Lower leg skin (tissue), 4 donors: ENCODE results near the gene VTI1A. TPM values are rescaled to one million over a fixed set of nuclear protein-coding genes. Genes with fewer than 3 reads are reported as not detected.

Experiments used
- DNase-seq, 2 donors: peaks; one replicate each; pipeline ENCODE4 v3.0.0-alpha.2; 2019; ENCODE audit warnings: low spot score in 2 of 2
- H3K4me3 ChIP-seq: fragments of 200-600 bp; sonication (generic); 2 replicates; pipeline ENCODE4 v1.5.1; 2017; ENCODE audit warnings: mild to moderate bottlenecking, low read depth; ENCODE audit not compliant: poor library complexity, severe bottlenecking
- POLR2A ChIP-seq, 2 donors: fragments of 450-650 bp; IDR thresholded peaks; one replicate each; pipeline ENCODE4 v1.6.1; 2016 to 2017; ENCODE audit warnings: antibody characterized with exemption in 2 of 2, mild to moderate bottlenecking in 1 of 2, moderate library complexity in 1 of 2
- WGBS, 2 donors: methylation state at CpG; one replicate each; pipeline ENCODE4 v1.1.5; 2018; 5-methylcytosine and 5-hydroxymethylcytosine counted together
- intact Hi-C: fragments of 100-400 bp; cut with DNase I; formaldehyde crosslinking; loops from one replicate; pipeline ENCODE4 v1.15.0; 2023; ENCODE audit warnings: low total_unique reads
- total RNA-seq, 4 donors: library from RNA; depleted of rRNA; stranded (reverse); fragments of >200 nt; gene quantifications; one replicate each; pipeline ENCODE4 v1.1.0, GENCODE V29; 2016
- TF ChIP-seq, protein P1 (sequence below), 3 donors: fragments of 450-650 bp; IDR thresholded peaks; one replicate each; pipeline ENCODE4 v1.5.1; 2016; ENCODE audit warnings: antibody characterized with exemption in 3 of 3, mild to moderate bottlenecking in 3 of 3, moderate library complexity in 2 of 3

The VTI1A gene
- total RNA-seq, 4 donors from 2014 or later: 30.8 to 85.7 (median 35.6) TPM

DNA sequence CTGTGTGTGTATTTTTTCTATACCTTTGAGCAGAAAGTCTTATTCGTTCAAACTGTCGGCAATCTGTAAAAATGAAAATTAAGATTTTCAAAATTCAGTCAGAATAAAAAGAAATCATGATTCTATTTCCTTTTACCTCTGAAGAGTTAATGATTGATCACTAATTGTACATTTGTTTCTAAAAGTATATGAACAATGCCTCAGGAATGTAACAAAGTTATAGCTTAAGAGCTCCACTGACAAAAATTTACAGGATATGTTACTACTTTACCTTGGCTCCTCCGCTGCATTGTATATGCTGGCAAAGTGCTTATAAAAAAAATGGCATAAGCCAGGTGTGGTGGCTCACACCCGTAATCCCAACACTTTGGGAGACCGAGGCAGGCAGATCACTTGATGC, 225.7 kb downstream of the VTI1A start:
- intact Hi-C loops: no loop called here
- 96 to 97% methylated on average over 5 of the region's 5 CpGs for WGBS, 2 donors

DNA sequence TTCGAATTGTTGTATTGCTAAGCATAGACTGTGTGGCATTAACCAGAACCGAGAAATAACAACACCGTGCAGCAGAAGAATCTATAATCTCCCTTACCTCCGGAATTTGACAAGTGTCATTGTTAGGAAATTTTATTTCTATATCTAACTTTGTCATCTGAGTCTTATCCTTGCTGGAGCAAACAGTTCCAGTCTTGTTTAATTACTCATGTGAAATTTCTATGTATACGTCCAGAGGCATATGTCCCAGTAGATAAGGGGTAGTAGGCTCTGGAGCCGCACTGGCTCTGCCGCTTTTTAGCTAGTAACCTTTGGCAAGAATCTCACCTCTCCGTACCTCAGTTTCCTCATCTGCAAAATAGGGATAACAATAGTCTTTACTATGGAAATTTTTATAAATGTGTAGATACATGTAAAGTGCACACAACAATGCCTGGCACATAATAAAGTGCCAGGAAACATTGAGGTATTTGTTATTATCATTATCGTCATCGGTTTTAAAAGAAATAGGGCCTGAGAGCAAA, 228.6 kb downstream of the VTI1A start:
- no peak for TF ChIP-seq POLR2A (IDR thresholded peaks at IDR 0.05)
- TF ChIP-seq, protein P1, sequence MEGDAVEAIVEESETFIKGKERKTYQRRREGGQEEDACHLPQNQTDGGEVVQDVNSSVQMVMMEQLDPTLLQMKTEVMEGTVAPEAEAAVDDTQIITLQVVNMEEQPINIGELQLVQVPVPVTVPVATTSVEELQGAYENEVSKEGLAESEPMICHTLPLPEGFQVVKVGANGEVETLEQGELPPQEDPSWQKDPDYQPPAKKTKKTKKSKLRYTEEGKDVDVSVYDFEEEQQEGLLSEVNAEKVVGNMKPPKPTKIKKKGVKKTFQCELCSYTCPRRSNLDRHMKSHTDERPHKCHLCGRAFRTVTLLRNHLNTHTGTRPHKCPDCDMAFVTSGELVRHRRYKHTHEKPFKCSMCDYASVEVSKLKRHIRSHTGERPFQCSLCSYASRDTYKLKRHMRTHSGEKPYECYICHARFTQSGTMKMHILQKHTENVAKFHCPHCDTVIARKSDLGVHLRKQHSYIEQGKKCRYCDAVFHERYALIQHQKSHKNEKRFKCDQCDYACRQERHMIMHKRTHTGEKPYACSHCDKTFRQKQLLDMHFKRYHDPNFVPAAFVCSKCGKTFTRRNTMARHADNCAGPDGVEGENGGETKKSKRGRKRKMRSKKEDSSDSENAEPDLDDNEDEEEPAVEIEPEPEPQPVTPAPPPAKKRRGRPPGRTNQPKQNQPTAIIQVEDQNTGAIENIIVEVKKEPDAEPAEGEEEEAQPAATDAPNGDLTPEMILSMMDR (IDR thresholded peaks at IDR 0.05): no peak
- 94 to 95% methylated on average over 10 of the region's 10 CpGs for WGBS, 2 donors
- DNase-seq: no peak
- intact Hi-C loops: no loop called here
- H3K4me3 ChIP-seq: no peak overlapping the region

More for the DNA sequence above, 225.7 kb downstream of the VTI1A start:
- DNase-seq: no peak
- H3K4me3 ChIP-seq: no peak overlapping the region
- TF ChIP-seq POLR2A (IDR thresholded peaks at IDR 0.05): no peak
- TF ChIP-seq, protein P1 (IDR thresholded peaks at IDR 0.05): no peak

DNA sequence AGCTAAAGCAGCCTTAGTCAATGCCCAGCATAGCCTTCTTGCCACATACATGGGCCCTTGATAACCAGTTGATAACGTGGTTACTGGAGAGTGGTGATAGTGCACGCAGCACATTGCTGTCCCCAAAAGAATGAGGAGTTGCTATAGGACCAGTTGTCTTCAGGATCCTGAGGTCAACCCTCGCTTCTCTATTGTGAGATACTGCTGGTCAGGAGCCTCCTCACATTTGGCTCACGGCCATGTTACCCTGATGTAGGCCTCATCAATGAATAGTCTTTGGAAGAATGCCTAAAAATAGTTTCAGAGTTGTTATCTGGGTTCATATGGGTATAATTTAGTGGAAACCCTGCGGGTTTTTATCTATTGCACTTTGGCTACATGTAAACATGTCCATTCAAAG, 230.7 kb downstream of the VTI1A start:
- 74 to 83% methylated on average over 5 of the region's 5 CpGs for WGBS, 2 donors
- intact Hi-C loops: no loop called here
- DNase-seq: no peak
- no peak overlapping the region for H3K4me3 ChIP-seq
- TF ChIP-seq, protein P1 (IDR thresholded peaks at IDR 0.05): no peak
- TF ChIP-seq POLR2A (IDR thresholded peaks at IDR 0.05): no peak

DNA sequence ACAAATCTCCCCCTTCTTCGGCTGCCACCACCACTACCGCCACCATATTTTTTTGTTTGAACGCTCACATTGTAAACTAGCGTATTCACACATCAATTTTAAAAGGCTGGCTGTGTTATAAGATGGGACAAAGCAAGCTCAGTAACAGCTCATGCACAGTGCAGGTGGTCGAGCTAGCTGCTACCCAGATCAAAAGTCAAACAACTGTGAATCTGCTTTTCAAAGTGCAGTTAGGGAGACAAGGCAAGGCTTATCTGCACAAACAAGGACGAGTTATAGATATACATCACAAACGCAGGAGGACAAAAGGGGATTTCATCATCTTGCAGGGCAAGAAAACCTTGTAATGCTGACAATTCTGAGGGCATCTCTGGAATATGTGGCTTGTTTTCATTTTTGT, 231.6 kb downstream of the VTI1A start:
- 81 to 89% methylated on average over 7 of the region's 7 CpGs for WGBS, 2 donors
- intact Hi-C loops: no loop called here
- DNase-seq: no peak
- no peak overlapping the region for H3K4me3 ChIP-seq
- no peak for TF ChIP-seq POLR2A (IDR thresholded peaks at IDR 0.05)
- TF ChIP-seq, protein P1 (IDR thresholded peaks at IDR 0.05): no peak

DNA sequence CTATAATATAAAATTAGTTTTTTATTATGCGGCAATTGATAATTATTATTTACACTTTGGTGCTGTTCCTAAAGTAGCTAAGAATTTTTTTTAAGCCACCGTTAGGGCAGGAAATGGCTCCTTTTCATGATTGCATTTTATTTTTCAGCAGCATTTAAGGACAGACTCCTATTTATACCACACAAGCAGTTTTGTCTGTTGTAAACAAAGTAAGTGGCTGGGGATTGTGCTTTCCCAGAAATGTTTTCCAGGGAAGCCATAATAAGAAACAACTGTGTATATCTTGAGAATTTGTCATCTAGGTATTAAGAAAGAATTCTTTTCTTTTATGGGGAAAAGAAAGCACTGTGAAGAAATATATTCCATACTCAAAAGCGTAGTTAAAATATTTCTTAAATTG, 232.0 kb downstream of the VTI1A start:
- 83 to 86% methylated on average over 3 of the region's 3 CpGs for WGBS, 2 donors
- no peak overlapping the region for H3K4me3 ChIP-seq
- intact Hi-C loops: no loop called here
- TF ChIP-seq, protein P1 (IDR thresholded peaks at IDR 0.05): no peak
- TF ChIP-seq POLR2A (IDR thresholded peaks at IDR 0.05): no peak
- no peak for DNase-seq

DNA sequence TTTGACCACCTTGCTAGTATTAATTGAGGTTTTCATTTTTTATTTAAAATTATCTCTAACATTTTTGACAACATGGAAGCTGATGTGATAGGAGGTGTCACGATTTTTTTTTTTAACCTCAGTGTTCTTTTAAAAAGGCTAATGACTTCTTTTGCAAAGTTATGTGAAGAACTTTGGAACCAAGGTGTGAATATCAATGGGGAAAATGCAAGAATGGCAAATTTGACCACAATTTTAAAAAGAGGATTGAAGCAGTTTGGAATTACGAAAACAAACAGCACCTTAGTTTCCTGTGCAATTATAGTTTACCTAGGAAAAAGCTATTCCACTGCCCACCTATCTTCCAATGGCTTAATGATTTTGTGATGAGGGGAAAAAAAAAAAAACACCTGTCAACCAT, 232.4 kb downstream of the VTI1A start:
- WGBS, 2 donors: 90 to 93% methylated on average over 2 of the region's 2 CpGs

More for the DNA sequence above, 232.4 kb downstream of the VTI1A start:
- intact Hi-C loops: no loop called here
- TF ChIP-seq, protein P1 (IDR thresholded peaks at IDR 0.05): no peak
- TF ChIP-seq POLR2A (IDR thresholded peaks at IDR 0.05): no peak
- H3K4me3 ChIP-seq: no peak overlapping the region
- no peak for DNase-seq
